Dermis blood vessel endothelial cell (primary cell): ENCODE results near the gene ACP6. TPM values are rescaled to one million over a fixed set of nuclear protein-coding genes. Genes with fewer than 3 reads are reported as not detected.
"Not testable (repeated sequence)": the region's sequence is repeated elsewhere in the genome, so short reads cannot be mapped to it uniquely, and the experiment has no call there.

Source experiments
- DNase-seq: peaks from one replicate; pipeline ENCODE4 v3.0.0; 2010
- total RNA-seq: library from RNA; depleted of rRNA; stranded (reverse); fragments of >200 nt; gene quantifications from 2 replicates; pipeline ENCODE4 v1.2.3, GENCODE V29; 2014

ACP6 gene
- total RNA-seq, 1 donor from 2014 or later: 4.1 TPM

DNA sequence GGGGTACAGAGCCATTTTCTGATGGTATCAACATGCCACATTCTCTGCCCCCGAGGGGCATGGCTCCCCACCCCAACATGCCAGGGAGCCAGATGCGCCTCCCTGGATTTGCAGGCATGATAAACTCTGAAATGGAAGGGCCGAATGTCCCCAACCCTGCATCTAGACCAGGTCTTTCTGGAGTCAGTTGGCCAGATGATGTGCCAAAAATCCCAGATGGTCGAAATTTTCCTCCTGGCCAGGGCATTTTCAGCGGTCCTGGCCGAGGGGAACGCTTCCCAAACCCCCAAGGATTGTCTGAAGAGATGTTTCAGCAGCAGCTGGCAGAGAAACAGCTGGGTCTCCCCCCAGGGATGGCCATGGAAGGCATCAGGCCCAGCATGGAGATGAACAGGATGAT, 50.6 kb downstream of the ACP6 start:
- no peak for DNase-seq

DNA sequence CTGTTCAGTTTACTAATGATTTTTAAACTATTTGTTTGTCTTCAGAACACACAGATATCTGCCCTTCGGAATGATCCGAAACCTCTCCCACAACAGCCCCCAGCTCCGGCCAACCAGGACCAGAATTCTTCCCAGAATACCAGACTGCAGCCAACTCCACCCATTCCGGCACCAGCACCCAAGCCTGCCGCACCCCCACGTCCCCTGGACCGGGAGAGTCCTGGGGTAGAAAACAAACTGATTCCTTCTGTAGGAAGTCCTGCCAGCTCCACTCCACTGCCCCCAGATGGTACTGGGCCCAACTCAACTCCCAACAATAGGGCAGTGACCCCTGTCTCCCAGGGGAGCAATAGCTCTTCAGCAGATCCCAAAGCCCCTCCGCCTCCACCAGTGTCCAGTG, 51.6 kb downstream of the ACP6 start:
- no peak for DNase-seq

DNA sequence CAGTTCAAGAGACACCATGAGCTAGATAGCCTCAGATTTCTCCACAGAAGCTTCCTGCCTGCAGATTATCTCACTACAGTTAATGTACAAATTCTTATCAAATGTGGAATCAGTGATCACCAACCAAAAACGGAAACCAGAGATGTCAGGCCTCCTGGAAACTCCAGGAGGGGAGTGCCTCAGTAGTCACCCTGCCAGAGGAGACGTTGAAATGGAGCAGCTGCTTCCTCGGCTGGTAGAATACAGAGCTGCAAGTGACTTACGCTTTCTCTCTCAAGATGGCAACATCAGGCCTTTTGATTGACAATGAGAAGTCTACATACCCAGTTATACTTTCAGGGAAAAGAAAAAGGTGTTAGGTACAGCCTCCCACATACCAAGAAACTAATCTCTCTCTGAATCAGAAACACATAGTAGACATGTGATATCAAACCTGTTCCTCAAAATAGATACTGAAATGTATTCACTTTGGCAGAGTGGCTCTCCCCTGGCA, 52.2 kb downstream of the ACP6 start:
- no peak for DNase-seq

DNA sequence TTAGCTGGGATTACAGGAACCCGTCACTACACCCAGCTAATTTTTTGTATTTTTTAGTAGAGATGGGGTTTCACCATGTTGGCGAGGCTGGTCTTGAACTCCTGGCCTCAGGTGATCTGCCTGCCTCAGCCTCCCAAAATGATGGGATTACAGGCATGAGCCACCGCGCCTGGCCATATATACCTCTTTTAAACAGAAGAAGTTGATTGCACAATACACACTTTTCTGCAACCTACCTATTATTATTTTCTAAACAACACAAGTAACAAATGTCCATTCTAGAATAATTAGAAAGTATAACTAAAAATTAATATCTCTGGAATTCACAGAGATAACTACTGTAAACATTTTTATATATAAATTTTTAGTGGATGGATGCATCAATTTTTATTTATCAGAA, 55.4 kb downstream of the ACP6 start:
- DNase-seq: not testable (repeated sequence)

DNA sequence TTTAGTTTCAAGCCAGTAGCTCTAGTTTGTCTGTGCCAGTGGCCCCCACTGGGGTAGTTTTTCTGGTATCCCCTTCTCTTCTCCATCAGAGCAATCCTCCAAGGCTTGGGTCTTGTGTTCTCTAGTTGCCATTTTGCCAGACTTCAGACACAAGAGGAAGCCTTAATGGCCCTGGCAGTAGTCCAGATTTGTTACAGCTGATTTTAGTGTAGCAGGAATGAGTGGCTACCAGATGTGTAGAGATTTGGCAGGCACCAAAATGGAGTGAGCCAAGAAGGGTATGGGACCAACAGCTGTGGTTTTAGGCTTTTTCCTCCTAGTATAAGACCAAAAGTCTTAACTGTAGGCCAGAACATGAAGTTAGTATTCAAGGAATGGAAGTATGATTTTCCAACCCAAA, 56.8 kb downstream of the ACP6 start:
- DNase-seq: no peak

DNA sequence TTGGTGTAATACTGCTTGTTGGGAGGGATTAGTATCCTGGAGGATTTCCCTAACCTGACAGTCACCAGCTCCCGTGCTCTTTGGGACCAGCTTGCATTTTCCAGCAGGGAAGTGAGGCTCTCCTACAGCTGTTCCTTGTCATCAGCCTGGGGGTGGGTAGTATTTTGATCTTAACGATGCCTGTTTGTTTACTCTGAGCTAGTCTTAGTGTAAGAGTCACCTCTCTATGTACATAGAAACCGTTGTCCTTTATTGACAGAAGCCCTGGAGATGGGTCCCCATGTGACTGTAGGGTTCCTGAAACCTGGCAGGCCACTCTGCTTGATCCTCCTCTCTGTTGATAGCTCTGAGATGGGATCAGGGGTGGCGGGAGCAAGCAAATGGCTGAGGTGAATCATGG, 58.0 kb downstream of the ACP6 start:
- DNase-seq: no peak

DNA sequence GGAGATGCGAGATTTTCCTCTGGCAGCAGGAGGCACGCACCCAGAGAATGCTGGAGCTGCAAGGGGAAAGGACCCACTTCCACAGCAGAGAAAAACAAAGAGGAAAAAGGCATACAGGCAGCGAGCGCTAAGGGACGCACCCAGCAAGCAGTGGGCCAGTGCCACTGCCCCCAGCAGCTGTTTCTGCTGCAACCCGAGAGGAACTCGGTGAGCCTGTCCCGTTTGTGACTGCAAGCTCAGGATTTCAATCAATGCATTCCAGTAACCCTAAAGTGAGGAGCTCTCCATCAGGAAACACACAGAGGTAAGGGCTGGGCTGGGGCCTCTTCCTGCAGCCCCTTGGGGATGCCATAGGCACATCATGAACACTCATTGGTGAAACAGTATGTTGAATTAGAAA, 58.7 kb downstream of the ACP6 start:
- DNase-seq: no peak

DNA sequence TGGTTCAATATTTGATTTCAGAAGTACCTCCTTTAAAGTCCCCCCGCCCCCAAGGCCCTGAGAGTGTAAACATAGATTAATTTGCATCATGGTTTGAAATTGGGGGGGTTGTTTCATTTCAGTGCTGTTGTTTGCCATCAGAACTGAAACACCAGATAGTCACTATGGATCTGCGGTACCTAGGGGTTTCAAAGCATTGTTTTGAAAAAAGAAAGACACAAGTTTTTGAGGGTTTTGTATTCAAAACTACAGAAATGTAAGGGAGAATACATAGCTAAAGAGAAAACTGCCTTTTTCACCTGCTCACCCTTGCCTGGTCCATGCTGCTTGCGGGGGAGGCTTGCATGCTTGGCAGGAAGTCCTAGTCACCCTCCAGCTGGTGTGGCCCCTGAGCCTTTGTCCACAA, 59.3 kb downstream of the ACP6 start:
- DNase-seq: no peak

DNA sequence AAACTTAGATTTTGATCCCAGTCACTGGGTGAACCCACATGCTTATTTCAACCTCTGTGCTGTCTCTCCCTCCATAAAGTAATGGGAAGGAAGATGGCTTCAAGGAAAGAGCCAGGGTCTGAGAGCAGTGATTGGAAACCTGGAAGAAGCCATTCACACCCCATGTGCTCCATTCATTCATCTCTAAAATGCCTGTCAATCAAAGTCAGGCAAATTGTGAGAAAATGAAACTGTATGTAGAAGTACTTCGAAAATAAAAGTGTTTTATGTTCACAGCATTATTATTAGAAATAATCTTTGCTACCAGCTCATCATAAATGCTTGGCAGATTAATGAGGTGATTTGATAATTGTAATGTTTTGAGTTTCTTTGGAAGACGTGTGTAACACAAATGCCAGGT, 61.0 kb downstream of the ACP6 start:
- DNase-seq: no peak

DNA sequence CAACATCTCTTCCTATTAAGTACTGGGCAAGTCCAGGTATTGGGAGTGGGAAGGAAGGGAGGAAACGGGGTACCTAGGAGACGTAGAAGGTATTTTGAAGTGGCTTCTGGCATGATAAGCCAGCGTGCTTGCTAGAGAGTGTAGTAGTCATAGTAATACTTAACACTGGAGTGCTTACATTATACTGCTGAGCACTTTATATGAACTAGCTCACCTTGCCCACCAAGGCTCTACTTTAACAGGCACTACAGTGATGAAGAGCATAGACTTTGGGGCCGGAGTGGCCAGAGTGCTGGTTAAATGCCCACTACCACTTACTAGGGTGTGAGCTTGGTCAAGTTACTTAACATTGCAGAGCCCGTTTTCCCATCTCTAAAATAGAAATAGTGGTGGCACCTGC, 61.7 kb downstream of the ACP6 start:
- no peak for DNase-seq

DNA sequence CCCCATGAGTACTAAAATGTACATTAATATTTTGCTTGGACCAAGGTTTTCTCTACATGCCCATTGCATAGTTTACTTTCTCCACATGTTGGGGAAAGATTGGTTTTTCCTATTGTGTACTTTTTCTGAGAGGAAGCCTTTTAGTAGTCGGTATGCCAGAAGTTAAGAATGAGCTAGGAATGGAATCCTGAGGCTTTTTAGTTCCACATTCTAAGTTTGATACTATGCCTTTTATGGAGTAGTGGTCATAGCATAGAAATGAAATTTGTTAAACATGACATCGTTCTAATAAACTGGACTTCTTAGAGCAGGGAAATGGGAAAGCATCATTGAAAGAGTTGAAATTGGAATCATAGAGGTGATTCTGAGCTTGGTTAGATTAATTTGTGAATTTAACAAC, 64.7 kb downstream of the ACP6 start:
- DNase-seq: no peak

DNA sequence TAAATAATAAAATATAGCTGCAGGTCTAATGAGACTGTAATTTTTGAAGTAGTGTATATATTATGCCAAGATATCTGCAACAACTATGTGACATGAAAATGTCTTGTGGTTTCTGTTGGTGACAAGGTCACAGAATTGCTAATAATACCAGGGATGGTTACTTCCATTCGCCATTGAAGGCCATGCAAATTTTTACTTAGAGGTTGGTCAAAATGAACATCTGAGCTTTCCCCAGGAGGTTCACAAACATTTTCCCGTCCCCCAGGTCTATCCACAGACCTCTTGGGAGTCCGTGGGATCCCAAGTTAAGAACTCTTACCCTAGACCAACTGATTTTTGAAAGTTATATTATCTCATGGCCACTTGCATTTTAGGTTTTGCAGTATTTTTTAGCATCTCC, 66.3 kb downstream of the ACP6 start:
- no peak for DNase-seq

DNA sequence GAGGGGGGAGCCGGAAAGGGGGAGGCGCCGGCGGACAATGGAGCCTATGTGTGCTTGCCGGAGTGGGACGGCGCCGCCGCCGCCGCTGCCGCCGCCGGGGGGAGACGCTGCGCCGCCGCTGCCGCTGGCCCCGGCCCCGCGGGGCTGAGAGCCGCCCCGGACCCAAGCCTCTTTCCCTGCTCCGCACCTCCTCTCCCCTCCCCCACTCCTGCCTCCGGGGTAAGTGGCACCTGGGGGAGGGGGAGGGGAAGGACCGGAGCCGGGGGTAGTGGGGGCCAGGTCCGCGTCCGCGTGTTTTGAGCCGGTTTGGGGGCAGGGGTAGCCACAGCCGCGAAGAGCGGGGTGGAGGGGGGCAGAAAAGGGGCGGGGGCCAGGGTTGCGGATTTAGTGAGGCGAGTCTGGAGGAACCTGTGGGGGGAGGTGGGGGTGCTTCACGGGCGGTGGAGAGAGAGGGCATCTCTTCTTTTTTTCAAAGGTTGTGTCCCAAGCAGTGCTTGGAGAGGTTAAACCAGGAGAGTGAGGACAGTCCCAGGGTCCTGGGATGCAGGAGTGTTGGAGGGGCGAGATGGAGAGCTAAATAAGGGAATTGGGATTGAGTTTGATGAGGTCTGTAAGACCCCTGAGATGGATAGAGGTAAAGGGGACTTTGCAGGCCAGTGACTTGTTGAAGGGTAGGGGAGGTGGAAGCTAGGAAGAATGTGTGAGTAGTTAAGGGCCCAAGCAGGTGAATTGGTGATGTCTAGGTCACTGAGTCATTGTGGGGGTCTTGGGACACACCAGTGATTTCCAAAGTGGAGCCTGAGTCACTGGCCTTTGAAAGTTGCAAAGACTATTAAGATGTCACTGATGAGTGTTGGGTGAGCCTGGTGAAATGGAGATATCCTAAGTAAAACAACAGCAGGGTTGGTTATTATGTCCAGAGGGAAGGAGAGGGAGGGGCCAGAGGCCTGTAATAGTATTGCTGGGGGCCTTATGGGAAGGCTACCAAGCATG, 69.9 kb downstream of the ACP6 start:
- peak; percentile 18 for DNase-seq

DNA sequence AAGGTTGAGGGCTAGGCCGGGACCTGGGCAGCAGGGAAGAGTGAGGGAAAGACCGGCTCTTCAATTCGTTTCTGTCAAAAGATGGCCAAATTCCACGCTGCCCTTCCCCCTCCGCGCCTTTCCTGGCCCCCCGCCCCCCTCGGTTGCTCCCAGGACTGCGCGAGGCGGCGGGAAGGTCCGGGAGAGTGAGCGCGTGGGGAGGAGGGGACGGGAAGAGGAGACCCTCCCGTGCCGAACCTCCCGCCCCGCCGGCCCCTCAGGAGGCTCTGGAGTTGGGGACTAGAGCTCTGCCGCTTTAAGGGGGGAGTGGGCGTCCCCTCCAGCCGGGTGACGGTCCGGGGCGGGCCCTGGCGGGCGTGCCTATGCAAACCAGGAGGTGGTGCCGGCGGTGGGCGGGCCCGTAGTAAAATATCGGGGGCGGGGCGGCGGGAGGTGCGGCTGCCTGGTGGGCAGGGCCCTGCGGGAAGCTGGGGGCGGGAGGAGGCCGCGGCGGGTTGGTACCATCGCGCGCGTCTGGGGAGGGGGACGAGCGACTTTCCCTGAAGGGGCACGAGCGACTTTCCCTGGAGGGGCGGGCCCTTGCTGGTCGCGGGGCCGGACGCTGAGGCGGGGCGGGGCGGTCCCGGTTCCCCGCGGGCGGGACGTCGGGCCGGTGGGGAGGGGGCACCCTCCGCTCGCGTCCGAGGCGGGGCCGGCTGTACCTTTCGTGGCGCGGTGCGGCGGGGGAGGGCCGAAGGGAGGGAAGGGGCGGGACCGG, 70.8 kb downstream of the ACP6 start:
- DNase-seq: peak; percentile 97

DNA sequence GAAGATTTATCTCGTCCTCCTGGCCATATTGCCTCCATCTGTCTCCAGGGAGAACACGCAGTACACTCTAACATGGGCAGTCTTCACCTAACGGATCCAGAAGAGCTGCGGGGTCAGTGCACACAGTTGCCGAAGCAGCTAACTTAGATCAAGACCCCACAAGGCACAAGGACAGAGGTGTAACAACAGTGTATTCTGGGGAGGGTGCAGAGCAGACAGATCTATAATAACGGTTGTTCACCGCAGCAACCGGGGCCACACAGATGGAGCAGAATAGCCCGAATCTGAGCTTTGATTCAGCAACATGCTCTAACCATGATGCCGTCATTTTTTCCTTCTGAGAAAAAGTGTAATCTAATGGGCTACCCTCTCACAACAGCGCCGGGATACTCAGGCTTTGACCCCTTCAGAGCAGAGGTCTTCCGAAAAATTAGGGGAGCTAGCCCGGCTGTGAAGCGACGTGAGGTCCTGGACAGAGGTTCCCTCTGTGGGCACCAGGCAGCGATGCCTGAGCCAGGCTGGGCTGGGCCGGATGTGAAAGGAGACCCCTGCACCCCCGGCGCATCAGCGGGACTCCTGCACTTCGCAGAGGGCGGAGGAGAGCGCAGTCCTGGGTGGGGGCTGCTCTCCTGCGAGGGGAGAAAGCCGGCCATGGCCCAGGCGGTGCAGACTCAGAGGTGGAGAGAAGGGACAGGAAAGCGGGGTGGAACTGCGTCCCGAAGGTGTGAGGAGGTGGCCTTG, 71.5 kb downstream of the ACP6 start:
- DNase-seq: peak; percentile 23

DNA sequence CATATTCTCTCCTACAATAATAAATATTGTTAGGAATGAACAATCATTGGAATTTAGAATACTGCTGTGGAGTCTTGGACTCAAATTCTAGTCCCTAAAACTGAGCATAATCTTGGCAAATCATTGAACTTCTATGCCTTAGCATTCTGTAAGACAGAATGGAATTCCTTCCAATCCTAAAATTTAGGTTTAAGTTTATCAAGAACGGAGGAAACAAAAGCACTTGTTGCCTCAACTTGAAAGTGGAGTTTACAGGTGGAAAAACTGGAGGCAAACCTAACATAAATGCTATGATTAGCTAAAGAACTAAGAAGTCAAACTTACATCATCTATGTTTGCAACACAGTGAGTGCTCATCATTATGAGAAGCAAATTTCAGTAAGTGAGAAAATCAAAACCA, 73.3 kb downstream of the ACP6 start:
- DNase-seq: no peak

Other genes starting within 250 kb of the ACP6 start
- gene BCL9, start 129.0 kb downstream of the ACP6 start, total RNA-seq: 2.9 and 3.9 TPM in 2 replicates
- gene GJA5, start 90.1 kb upstream of the ACP6 start, total RNA-seq: under 0.01 and 0.33 TPM in 2 replicates
- not detected in 2 replicates for gene GJA8, start 232.3 kb upstream of the ACP6 start, total RNA-seq